Neuronal stem cell (in vitro differentiated cells): ENCODE measurements around the gene S100A5.

Source experiments
- DNase-seq: peaks from one replicate; pipeline ENCODE4 v3.0.0-alpha.2; 2013; ENCODE audit warnings: low spot score
- H2AFZ ChIP-seq: one replicate; pipeline ENCODE4 v1.6.1; 2013; ENCODE audit warnings: mild to moderate bottlenecking, low read length, inconsistent platforms
- H2AK5ac ChIP-seq: 2 replicates; pipeline ENCODE4 v1.6.1; 2013; ENCODE audit warnings: low read depth, mild to moderate bottlenecking, inconsistent platforms, low read length, moderate library complexity, mixed read lengths
- H2BK120ac ChIP-seq: 2 replicates; pipeline ENCODE4 v1.6.1; 2013; ENCODE audit warnings: low read depth, mild to moderate bottlenecking, inconsistent platforms, low read length, moderate library complexity, mixed read lengths
- H2BK12ac ChIP-seq: one replicate; pipeline ENCODE4 v1.6.1; 2013; ENCODE audit warnings: low read length, inconsistent platforms
- H2BK15ac ChIP-seq: 2 replicates; pipeline ENCODE4 v1.6.1; 2013; ENCODE audit warnings: mild to moderate bottlenecking, low read length, inconsistent platforms, mixed read lengths
- H2BK5ac ChIP-seq: one replicate; pipeline ENCODE4 v1.6.1; 2013; ENCODE audit warnings: inconsistent platforms, mild to moderate bottlenecking, low read length, moderate library complexity
- H3K14ac ChIP-seq: one replicate; pipeline ENCODE4 v1.6.1; 2013; ENCODE audit warnings: low read length, inconsistent platforms
- H3K18ac ChIP-seq: 2 replicates; pipeline ENCODE4 v1.6.1; 2013; ENCODE audit warnings: low read length, inconsistent platforms
- H3K23ac ChIP-seq: 2 replicates; pipeline ENCODE4 v1.6.1; 2013; ENCODE audit warnings: low read depth, mild to moderate bottlenecking, mixed read lengths, low read length, inconsistent platforms; ENCODE audit not compliant: poor library complexity
- H3K27ac ChIP-seq: replicated peaks from 3 replicates; pipeline ENCODE4 v1.5.1; 2013; ENCODE audit warnings: low read length, inconsistent platforms
- H3K27me3 ChIP-seq, 3 experiments: 2 replicates each; pipeline ENCODE4 v1.6.1; 2013; ENCODE audit warnings: low read length in 3 of 3, mild to moderate bottlenecking in 2 of 3, inconsistent platforms in 1 of 3, low read depth in 1 of 3, mixed read lengths in 1 of 3, moderate library complexity in 1 of 3; ENCODE audit not compliant: control insufficient read depth in 3 of 3, insufficient read depth in 3 of 3
- H3K36me3 ChIP-seq, 2 donors: replicated peaks in 1 of 2; 2 replicates each; pipeline ENCODE4 v1.6.1; 2013; ENCODE audit warnings: low read length in 2 of 2; ENCODE audit not compliant: control insufficient read depth in 2 of 2, insufficient read depth in 2 of 2
- H3K4ac ChIP-seq: 2 replicates; pipeline ENCODE4 v1.6.1; 2013; ENCODE audit warnings: inconsistent platforms, mild to moderate bottlenecking, low read length, moderate library complexity
- H3K4me1 ChIP-seq, 2 donors: 1 replicate in 1 of 2; 2 replicates in 1 of 2; pipeline ENCODE4 v1.6.1; 2013; ENCODE audit warnings: low read length in 2 of 2, low read depth in 1 of 2; ENCODE audit not compliant: control insufficient read depth in 2 of 2, insufficient read depth in 1 of 2
- H3K4me2 ChIP-seq: one replicate; pipeline ENCODE4 v1.6.1; 2013; ENCODE audit warnings: mild to moderate bottlenecking, low read length, inconsistent platforms; ENCODE audit not compliant: insufficient read depth, poor library complexity, severe bottlenecking
- H3K4me3 ChIP-seq, 2 donors: 2 replicates each; pipeline ENCODE4 v1.5.1; 2013; ENCODE audit warnings: low read length in 2 of 2, mild to moderate bottlenecking in 2 of 2, inconsistent platforms in 1 of 2, moderate library complexity in 1 of 2
- H3K79me1 ChIP-seq: one replicate; pipeline ENCODE4 v1.6.1; 2013; ENCODE audit warnings: low read depth, mild to moderate bottlenecking, inconsistent platforms, low read length, moderate library complexity
- H3K9ac ChIP-seq: one replicate; pipeline ENCODE4 v1.6.1; 2013; ENCODE audit warnings: mild to moderate bottlenecking, low read depth, low read length, inconsistent platforms; ENCODE audit not compliant: poor library complexity
- H3K9me3 ChIP-seq, 2 donors: replicated peaks in 1 of 2; 2 replicates each; pipeline versions ENCODE3 to v1.6.1; 2013; ENCODE audit warnings: low read length in 2 of 2, mild to moderate bottlenecking in 2 of 2, inconsistent platforms in 1 of 2, low read depth in 1 of 2, mixed read lengths in 1 of 2, moderate library complexity in 1 of 2; ENCODE audit not compliant: control insufficient read depth in 2 of 2, insufficient read depth in 1 of 2
- H4K8ac ChIP-seq: one replicate; pipeline ENCODE4 v1.6.1; 2013; ENCODE audit warnings: low read depth, mild to moderate bottlenecking, inconsistent platforms, low read length, moderate library complexity
- H4K91ac ChIP-seq: one replicate; pipeline ENCODE4 v1.6.1; 2013; ENCODE audit warnings: low read length, low read depth, mild to moderate bottlenecking, inconsistent platforms; ENCODE audit not compliant: poor library complexity
- WGBS, 2 donors: extraction: QIAGEN DNeasy Blood & Tissue Kit; methylation state at CpG; one replicate each; pipeline ENCODE4 v1.1.7; 2013; ENCODE audit warnings: missing lambda C conversion rate in 2 of 2, mixed read lengths in 1 of 2; ENCODE audit not compliant: insufficient read length in 2 of 2, insufficient replicate concordance in 1 of 2; ENCODE audit errors: extremely low coverage in 2 of 2; 5-methylcytosine and 5-hydroxymethylcytosine counted together

The S100A5 gene

GRCh38 chr1:153548722-153549688 is 8.3 kb upstream of the S100A5 start, which contains the start of gene S100A3:
S100A3 (minus strand) TSS chr1:153549258; CDS start chr1:153548485, 773 bp downstream.
- H3K27me3 ChIP-seq = peaks cover 0 to 33% (median 0%) of the 10 kb centered on the region in 3 experiments
- no peaks in the 10 kb centered on the region for H3K36me3 ChIP-seq
- H2BK120ac ChIP-seq = peak within 1 kb of the TSS; percentile 41
- peak within 1 kb of the TSS; percentile 76 for H4K91ac ChIP-seq
- H2BK5ac ChIP-seq = peak within 1 kb of the TSS; percentile 89
- H3K4ac ChIP-seq = peak within 1 kb of the TSS; percentile 95
- no peak within 1 kb of the TSS for H3K9ac ChIP-seq
- H2AFZ ChIP-seq = peak within 1 kb of the TSS; percentile 10
- H4K8ac ChIP-seq = no peak within 1 kb of the TSS
- no peak for DNase-seq
- peak within 1 kb of the TSS; percentile 76 for H2AK5ac ChIP-seq
- peak within 1 kb of the TSS; percentile 85 for H3K14ac ChIP-seq
- H3K18ac ChIP-seq = peak within 1 kb of the TSS; percentile 88
- peaks cover 13 to 37% of the 10 kb centered on the region in 2 donors for H3K4me1 ChIP-seq
- WGBS, 2 donors = no CpG with 5 or more reads among the region's 14 CpGs
- H3K23ac ChIP-seq = no peak within 1 kb of the TSS
- no peak within 1 kb of the TSS for H3K4me3 ChIP-seq
- no peak within 1 kb of the TSS for H3K4me2 ChIP-seq
- H2BK15ac ChIP-seq = peak within 1 kb of the TSS; percentile 77
- no peak within 1 kb of the TSS for H3K27ac ChIP-seq
- H2BK12ac ChIP-seq = peak within 1 kb of the TSS; percentile 97
- no peaks in the 10 kb centered on the region for H3K79me1 ChIP-seq
- no peaks in the 10 kb centered on the region for H3K9me3 ChIP-seq

- WGBS, 2 donors = no CpG with 5 or more reads among the region's 19 CpGs
- Histone ChIP-seq H3K9ac (no peak overlapping the region), H2AFZ (peak overlapping the region; percentile 76), H2AK5ac (peak overlapping the region; percentile 76), H3K4ac (peak overlapping the region; percentile 77), H4K8ac (no peak overlapping the region), H3K14ac (peak overlapping the region; percentile 38), H3K9me3 (no peaks in the 10 kb centered on the region), H3K18ac (peak overlapping the region; percentile 91), H2BK12ac (peak overlapping the region; percentile 79), H3K27ac (no peak overlapping the region), H3K27me3 (peaks cover 0 to 37% (median 0%) of the 10 kb centered on the region in 3 experiments), H3K4me2 (no peak overlapping the region), H3K4me3 (no peak overlapping the region), H4K91ac (no peak overlapping the region), H2BK15ac (peak overlapping the region; percentile 77), H2BK5ac (peak overlapping the region; percentile 89), H2BK120ac (peak overlapping the region; percentile 90), H3K79me1 (no peaks in the 10 kb centered on the region), H3K4me1 (peaks cover 13 to 32% of the 10 kb centered on the region in 2 donors), H3K36me3 (no peaks in the 10 kb centered on the region), H3K23ac (peak overlapping the region; percentile 47)
- DNase-seq = no peak
Measured at GRCh38 chr1:153547560-153548551, 7.1 kb upstream of the S100A5 start.

- Histone ChIP-seq H2BK12ac (peak overlapping the region; percentile 79), H3K4me2 (no peak overlapping the region), H4K8ac (no peak overlapping the region), H2BK120ac (peak overlapping the region; percentile 90), H2AFZ (peak overlapping the region; percentile 76), H3K27ac (peak overlapping the region; percentile 4), H3K4me1 (peaks cover 13 to 31% of the 10 kb centered on the region in 2 donors), H3K18ac (peak overlapping the region; percentile 94), H3K9ac (no peak overlapping the region), H2AK5ac (peak overlapping the region; percentile 76), H2BK15ac (peak overlapping the region; percentile 76), H3K9me3 (no peaks in the 10 kb centered on the region), H3K36me3 (no peaks in the 10 kb centered on the region), H3K14ac (peak overlapping the region; percentile 1), H4K91ac (peak overlapping the region; percentile 17), H3K4me3 (no peak overlapping the region), H3K4ac (no peak overlapping the region), H3K79me1 (no peaks in the 10 kb centered on the region), H3K27me3 (peaks cover 0 to 37% (median 0%) of the 10 kb centered on the region in 3 experiments), H3K23ac (peak overlapping the region; percentile 47), H2BK5ac (peak overlapping the region; percentile 89)
- DNase-seq = no peak
- WGBS, 2 donors = no CpG with 5 or more reads among the region's 14 CpGs
Measured at GRCh38 chr1:153546796-153547559, 6.2 kb upstream of the S100A5 start.
